Activated CD8-positive, alpha-beta memory T cell treated with anti-CD3 and anti-CD28 coated beads, Interleukin-2, amount 50 U/mL, for 1 hour (primary cell): Measurements from ENCODE around the gene OPRL1.
"Not testable (repeated sequence)": the region's sequence is repeated elsewhere in the genome, so short reads cannot be mapped to it uniquely, and the experiment has no call there.

ENCODE experiments used
- DNase-seq: peaks from one replicate; pipeline ENCODE4 v3.0.0-alpha.2; 2020; ENCODE audit errors: extremely low read depth

The OPRL1 gene

GRCh38 chr20:64115171-64115911 lies 35.5 kb downstream of the OPRL1 start:
- DNase-seq = no peak

GRCh38 chr20:64116016-64116415 lies 36.1 kb downstream of the OPRL1 start:
- DNase-seq = no peak

- DNase-seq = no peak
These were observed 36.9 kb downstream of the OPRL1 start for GRCh38 chr20:64116541-64117431.

DNA sequence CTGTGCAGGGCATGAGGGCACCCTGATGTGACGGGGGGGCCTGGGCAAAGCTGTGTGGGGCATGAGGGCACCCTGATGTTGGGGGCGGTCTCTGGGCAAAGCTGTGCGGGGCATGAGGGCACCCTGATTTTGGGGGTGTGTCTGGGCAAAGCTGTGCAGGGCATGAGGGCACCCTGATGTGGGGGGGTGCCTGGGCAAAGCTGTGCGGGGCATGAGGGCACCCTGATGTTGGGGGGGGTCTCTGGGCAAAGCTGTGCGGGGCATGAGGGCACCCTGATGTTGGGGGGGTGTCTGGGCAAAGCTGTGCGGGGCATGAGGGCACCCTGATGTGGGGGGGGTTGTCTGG lies 37.5 kb downstream of the OPRL1 start:
- not testable (repeated sequence) for DNase-seq

DNA sequence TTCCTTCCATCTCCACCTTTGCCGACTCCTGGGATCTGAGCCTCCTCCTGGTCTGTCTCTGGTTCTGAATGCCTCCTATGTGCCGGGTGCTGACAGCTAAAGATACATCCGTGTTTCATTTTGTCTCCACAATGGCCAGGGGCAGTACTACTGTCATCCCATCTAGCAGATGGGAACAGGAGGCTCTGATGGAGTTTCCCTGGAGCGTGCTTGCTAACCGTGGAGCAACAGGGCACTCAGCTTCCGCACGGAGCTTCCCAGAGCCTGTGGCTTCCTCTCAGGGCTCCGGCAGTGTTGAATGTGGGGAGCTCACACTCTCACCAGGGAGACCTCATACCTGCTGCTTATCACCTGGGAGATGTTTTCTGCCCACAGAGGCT lies 39.4 kb downstream of the OPRL1 start:
- DNase-seq = no peak

DNA sequence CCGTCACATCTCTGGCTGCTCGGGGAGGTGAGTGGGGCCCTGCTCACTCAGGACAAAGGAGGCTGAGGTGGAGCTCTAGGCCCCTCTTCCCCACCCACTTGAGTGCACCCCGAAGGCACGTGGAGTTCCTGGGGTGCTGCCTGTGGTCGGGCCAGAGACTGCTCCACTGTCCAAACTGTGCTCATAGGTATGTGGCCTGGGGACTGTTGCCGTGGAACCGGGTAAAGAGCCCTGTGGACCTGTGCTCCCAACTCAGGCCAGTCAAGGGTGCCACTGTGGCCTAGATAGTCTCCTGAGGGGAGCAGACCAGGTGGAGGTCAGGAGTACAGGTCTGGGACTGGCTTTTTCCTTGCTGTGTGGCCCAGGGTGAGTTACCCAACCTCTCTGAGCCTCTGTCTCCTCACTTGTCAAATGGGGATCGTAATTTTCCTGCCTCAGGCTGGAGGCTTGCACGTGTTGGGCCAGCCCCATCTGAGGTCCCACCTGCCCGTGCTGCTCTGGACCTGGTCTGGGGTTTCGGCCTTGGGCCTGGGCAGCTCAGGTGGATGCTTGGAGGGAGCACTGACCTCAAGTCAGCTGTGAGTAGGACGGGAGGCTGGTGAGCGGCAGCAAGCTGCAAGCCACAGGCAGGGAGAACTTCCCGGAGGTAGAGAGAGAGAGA lies 39.9 kb downstream of the OPRL1 start:
- no peak for DNase-seq

GRCh38 chr20:64121586-64121985 lies 41.7 kb downstream of the OPRL1 start:
- no peak for DNase-seq

DNA sequence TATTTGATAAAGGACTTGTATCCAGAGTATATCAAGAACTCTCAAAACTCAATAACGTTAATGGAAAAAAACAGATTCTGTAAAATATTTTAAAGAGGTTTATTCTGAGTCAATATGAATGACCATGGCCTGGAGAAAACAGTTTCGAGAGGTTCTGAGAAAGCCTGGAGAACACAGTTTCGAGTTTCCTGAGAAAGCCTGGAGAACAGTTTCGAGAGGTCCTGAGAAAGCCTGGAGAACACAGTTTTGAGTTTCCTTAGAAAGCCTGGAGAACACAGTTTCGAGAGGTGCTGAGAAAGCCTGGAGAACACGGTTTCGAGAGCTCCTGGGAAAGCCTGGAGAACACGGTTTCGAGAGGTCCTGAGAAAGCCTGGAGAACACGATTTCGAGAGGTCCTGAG lies 43.0 kb downstream of the OPRL1 start:
- DNase-seq = not testable (repeated sequence)

DNA sequence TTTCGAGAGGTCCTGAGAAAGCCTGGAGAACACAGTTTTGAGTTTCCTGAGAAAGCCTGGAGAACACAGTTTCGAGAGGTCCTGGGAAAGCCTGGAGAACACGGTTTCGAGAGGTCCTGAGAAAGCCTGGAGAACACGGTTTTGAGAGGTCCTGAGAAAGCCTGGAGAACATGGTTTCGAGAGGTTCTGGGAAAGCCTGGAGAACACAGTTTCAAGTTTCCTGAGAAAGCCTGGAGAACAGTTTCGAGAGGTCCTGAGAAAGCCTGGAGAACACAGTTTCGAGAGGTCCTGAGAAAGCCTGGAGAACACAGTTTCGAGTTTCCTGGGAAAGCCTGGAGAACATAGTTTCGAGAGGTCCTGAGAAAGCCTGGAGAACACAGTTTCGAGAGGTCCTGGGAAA lies 43.6 kb downstream of the OPRL1 start:
- DNase-seq = not testable (repeated sequence)

GRCh38 chr20:64129146-64129782 lies 49.4 kb downstream of the OPRL1 start:
- DNase-seq = no peak

DNA sequence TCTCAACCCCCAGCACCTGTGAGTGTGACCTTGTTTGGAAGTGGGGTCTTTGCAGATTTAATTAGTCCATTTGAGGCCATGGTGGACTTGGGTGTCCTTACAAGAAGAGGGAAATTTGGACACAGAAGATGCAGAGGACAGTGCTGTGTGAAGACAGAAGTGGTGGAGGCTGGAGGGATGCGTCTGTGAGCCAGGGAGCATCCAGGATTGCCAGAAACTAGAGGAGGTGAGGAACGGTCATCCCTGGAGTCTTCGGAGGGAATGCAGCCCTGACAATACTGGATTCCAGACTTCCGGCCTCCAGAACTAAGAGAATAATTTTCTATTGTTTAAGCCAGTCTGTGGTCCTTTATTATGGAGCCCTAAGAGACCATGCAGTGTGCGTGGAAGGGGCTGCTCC lies 50.4 kb downstream of the OPRL1 start:
- no peak for DNase-seq

- DNase-seq = no peak
These were observed 51.0 kb downstream of the OPRL1 start for GRCh38 chr20:64130876-64131275.

- no peak for DNase-seq
These were observed 51.5 kb downstream of the OPRL1 start for GRCh38 chr20:64131406-64131805.

DNA sequence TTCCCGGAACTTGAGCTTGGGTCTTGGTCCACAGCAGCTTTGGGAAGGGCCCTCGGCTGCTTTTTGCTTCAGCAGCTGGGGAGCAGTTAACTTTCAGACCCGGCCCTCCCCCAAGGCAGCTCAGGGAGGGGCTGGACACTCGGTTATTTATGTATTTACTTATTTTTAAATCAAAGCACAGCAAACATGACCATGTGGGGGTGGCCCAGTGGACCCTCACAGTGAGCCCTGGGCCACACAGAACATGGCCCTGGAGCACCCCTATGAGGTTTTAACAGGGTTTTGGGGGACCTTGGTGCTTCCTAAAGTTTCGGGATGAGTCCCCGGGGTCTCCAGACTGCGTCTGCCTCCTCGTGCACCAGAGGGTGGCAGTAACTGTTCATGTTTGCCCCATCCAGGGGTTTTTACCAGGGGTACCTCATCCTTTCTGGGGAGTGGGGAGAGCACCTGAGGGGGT lies 54.1 kb downstream of the OPRL1 start:
- no peak for DNase-seq

GRCh38 chr20:64134744-64135143 lies 54.9 kb downstream of the OPRL1 start:
- not testable (repeated sequence) for DNase-seq

DNA sequence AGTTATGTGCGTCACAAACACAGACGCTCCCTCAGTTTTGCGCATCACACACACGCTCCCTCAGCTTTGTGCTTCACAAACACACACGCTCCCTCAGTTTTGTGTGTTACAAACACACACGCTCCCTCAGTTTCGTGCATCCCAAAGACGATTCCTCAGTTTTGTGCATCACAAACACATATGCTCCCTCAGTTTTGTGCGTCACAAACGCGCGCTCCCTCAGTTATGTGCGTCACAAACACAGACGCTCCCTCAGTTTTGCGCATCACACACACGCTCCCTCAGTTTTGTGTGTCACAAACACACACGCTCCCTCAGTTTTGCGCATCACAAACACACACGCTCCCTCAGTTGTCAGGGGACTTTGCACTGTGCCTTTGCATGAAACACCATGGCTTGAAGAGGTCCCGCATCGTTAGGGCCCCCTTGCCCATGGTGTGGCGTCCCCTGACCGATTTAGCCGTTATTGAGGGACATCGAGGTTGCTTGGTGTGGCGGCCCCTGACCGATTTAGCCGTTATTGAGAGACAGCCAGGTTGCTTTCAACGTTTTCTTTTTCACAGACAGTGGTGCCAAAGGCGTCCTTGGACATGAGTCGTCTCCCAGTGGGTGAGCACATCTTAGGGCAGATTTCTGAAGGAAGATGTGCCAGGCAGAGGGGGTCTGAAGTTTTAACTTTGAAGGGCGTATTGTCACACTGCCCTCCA lies 56.3 kb downstream of the OPRL1 start:
- no peak for DNase-seq

- DNase-seq = no peak
These were observed 57.7 kb downstream of the OPRL1 start for GRCh38 chr20:64137598-64138031.

GRCh38 chr20:64138276-64138815 lies 58.5 kb downstream of the OPRL1 start:
- no peak for DNase-seq

DNA sequence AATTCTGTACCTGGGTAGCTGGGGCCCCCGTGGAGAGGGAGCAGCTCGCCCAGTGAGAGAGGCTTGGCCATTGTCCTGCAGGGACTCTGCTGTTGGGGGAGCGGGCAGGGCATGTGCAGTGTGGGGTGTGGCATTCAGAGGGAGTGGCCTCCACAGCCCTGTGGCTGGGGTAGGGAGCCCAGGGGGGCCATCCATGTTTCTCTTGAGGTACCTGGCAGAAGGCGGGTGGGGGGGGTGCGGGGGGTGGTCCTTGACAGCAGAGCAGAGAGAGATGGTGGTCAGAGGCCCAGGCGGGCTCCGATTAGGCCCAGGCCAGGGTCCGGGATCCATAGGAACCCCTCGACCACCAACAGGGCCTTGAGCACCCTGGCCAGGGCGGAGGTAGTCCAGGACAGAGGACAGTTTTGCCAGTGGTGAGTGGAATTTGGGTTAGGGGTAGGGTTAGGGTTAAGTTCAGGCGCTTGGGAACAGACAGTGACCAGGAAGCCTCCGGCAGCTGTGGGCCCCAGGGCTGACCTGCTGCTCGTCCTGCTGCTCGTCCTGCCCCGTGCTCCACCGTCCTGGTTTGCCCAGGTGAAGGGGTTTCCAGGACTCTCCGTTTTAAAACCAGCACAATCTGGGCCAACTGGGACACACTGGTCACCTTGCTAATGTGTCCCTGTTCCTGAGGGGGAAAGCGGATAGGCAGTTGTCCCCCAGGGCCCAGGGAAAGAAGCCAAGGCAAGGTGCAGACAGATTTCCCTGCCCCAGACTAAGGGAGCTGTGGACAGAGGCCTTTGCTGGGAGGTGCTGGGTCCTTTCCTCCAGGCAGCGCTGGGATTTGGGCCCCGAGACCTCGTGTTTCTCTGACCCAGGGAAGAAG lies 59.5 kb downstream of the OPRL1 start:
- DNase-seq = no peak
